Stomach (tissue), 9 donors: ENCODE data around the gene LRRC3C. TPM values are rescaled to one million over a fixed set of nuclear protein-coding genes. Genes with fewer than 3 reads are reported as not detected.

Experiments
- DNase-seq, 2 donors: peaks; one replicate each; pipeline versions ENCODE4 v3.0.0 to v3.0.0-alpha.2; 2013 to 2019
- H3K27ac ChIP-seq, 5 donors: fragments of 200-600 bp in 4 of 5; sonication (generic) in 4 of 5; one replicate each; pipeline ENCODE4 v1.5.1; 2013 to 2019; ENCODE audit warnings: mild to moderate bottlenecking in 1 of 5, moderate library complexity in 1 of 5
- H3K27me3 ChIP-seq, 3 donors: fragments of 200-600 bp; sonication (generic); one replicate each; pipeline ENCODE4 v1.5.1; 2017 to 2019; ENCODE audit warnings: mixed run types in 1 of 3
- H3K36me3 ChIP-seq, 4 donors: fragments of 200-600 bp; sonication (generic); 1 replicate in 3 of 4; 2 replicates in 1 of 4; pipeline ENCODE4 v1.5.1; 2016 to 2019
- H3K4me1 ChIP-seq, 4 donors: fragments of 200-600 bp; sonication (generic); one replicate each; pipeline ENCODE4 v1.5.1; 2016 to 2019
- H3K4me3 ChIP-seq, 4 donors: fragments of 200-600 bp; sonication (generic) in 3 of 4; one replicate each; pipeline ENCODE4 v1.5.1; 2016 to 2019; ENCODE audit warnings: mild to moderate bottlenecking in 1 of 4
- H3K9me3 ChIP-seq, 4 donors: fragments of 200-600 bp; sonication (generic); one replicate each; pipeline ENCODE4 v1.5.1; 2016 to 2019
- EP300 ChIP-seq: sonication (generic); formaldehyde crosslinking; IDR thresholded peaks from one replicate; pipeline ENCODE4 v1.6.1; 2017; ENCODE audit warnings: antibody characterized with exemption
- POLR2A ChIP-seq, 4 donors: fragments of 450-650 bp; IDR thresholded peaks; one replicate each; pipeline ENCODE4 v1.6.1; 2016; ENCODE audit warnings: antibody characterized with exemption in 4 of 4, control low read depth in 2 of 4, mild to moderate bottlenecking in 1 of 4, moderate library complexity in 1 of 4
- POLR2AphosphoS5 ChIP-seq, 3 donors: sonication (generic); formaldehyde crosslinking; IDR thresholded peaks; one replicate each; pipeline ENCODE4 v1.6.1; 2016; ENCODE audit warnings: antibody characterized with exemption in 3 of 3
- WGBS, 5 donors: extraction: QIAGEN DNeasy Blood & Tissue Kit in 3 of 5; methylation state at CpG; one replicate each; pipeline versions ENCODE4 v1.1.5 to v1.1.7; 2013 to 2018; 5-methylcytosine and 5-hydroxymethylcytosine counted together
- intact Hi-C: fragments of 100-400 bp; cut with DNase I; formaldehyde crosslinking; loops from one replicate; pipeline ENCODE4 v1.15.1; 2023; ENCODE audit warnings: low total_unique reads
- polyA plus RNA-seq, 3 donors: library from polyadenylated mRNA; stranded (reverse); fragments of 200-250 nt; gene quantifications; one replicate each; pipeline ENCODE4 v1.2.3, GENCODE V29; 2013
- total RNA-seq, 5 donors: library from RNA; depleted of rRNA; stranded (reverse); fragments of >200 nt; gene quantifications; one replicate each; pipeline versions ENCODE4 v1.1.0 to v1.2.3, GENCODE V29; 2014 to 2016
- TF ChIP-seq, protein P1 (sequence below), 7 experiments: fragments of 450-650 bp in 4 of 7; fragments of 200-600 bp in 3 of 7; sonication (generic) in 3 of 7; IDR thresholded peaks; one replicate each; pipeline ENCODE4 v1.5.1; 2016 to 2019; ENCODE audit warnings: antibody characterized with exemption in 7 of 7, control low read depth in 2 of 7, mild to moderate bottlenecking in 1 of 7
- donor health status: healthy with polysubstance abuse.
- donor health status: Bipolar disorder and iron deficiency.
- donor health status: healthy.

Gene LRRC3C
- total and polyA plus RNA-seq, 8 donors, result not detected

DNA sequence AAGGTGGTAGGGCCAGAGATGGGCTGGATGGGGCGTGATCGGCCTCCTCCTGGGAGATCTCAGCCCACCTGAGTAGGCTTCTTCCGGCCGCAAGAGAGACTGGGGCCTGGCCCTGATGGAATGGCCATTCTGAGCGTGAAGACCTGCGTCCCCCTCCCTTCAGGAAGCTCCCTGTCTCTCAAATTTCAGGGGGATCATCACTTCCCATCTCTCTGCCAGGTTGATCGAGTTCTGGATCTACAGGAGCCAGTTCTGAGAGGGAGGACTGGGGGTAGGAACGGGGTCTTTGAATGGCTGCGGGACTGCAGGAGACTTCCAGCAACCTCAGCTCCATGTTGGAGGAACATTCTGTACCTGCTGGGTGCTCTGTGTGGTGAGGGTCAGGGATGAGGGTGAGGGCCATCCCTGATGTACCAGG, 25.9 kb downstream of the LRRC3C start:
- no peaks in the 10 kb centered on the region for H3K27me3 ChIP-seq
- WGBS, 5 donors, result 36 to 49% (median 42%) methylated on average over 9 of the region's 9 CpGs
- H3K4me1 ChIP-seq, result peaks cover 0 to 16% (median 11%) of the 10 kb centered on the region in 4 donors
- no peaks in the 10 kb centered on the region for H3K36me3 ChIP-seq
- DNase-seq, result no peak
- peak overlapping the region; percentile 32 to 45 (median 38) for H3K4me3 ChIP-seq
- H3K9me3 ChIP-seq, result no peaks in the 10 kb centered on the region
- TF ChIP-seq EP300 (no peak), POLR2AphosphoS5 (IDR thresholded peaks at IDR 0.05) (no peak), POLR2A (IDR thresholded peaks at IDR 0.05) (no peak)
- TF ChIP-seq, protein P1, sequence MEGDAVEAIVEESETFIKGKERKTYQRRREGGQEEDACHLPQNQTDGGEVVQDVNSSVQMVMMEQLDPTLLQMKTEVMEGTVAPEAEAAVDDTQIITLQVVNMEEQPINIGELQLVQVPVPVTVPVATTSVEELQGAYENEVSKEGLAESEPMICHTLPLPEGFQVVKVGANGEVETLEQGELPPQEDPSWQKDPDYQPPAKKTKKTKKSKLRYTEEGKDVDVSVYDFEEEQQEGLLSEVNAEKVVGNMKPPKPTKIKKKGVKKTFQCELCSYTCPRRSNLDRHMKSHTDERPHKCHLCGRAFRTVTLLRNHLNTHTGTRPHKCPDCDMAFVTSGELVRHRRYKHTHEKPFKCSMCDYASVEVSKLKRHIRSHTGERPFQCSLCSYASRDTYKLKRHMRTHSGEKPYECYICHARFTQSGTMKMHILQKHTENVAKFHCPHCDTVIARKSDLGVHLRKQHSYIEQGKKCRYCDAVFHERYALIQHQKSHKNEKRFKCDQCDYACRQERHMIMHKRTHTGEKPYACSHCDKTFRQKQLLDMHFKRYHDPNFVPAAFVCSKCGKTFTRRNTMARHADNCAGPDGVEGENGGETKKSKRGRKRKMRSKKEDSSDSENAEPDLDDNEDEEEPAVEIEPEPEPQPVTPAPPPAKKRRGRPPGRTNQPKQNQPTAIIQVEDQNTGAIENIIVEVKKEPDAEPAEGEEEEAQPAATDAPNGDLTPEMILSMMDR (IDR thresholded peaks at IDR 0.05), result no peak
- peak overlapping the region; percentile 5 to 82 (median 33) for H3K27ac ChIP-seq
- intact Hi-C loops, result no loop called here

DNA sequence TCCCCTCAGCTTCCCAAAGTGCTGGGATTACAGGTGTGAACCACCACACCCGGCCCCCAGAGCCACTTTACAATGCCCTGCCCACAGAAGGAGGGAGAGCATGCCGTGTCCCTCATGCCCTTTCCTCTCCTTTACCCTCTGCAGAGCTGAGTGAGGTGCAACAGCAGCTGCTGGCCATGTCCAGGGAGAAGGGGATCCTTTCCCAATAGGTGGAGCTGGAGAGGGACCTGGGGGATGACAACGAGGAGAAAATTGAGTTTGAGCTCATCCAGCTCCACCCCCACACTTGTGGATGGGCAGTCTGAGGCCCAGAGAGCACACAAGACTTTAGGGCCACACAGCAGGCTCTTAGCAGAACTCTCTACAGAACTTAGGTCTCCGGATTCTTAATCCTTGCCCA, 27.3 kb downstream of the LRRC3C start:
- peaks cover 0 to 23% (median 14%) of the 10 kb centered on the region in 4 donors for H3K4me1 ChIP-seq

DNA sequence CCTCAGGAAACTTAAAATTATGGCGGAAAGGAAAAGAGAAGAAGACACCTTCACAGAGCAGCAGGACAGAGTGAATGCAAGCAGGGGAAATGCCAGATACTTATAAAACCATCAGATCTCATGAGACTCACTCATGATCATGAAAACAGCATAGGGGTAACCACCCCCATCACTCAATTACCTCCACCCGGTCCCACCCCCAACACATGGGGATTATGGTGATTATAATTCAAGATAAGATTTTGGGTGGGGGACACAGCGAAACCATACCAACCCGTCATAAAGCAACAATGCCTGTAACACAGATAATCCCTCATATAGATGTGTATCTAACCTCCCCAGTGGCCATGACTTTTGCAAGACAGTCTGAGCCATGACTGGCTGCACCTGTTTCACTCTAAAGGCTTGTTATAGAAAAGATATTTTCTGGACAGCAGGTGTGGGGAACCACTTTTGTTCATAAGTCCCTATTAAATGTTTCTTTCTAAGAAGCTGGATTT, 28.2 kb downstream of the LRRC3C start:
- 60 to 84% (median 69%) methylated on average over 4 of the region's 4 CpGs for WGBS, 5 donors
- Histone ChIP-seq H3K4me3 (no peak overlapping the region), H3K4me1 (peaks cover 0 to 27% (median 16%) of the 10 kb centered on the region in 4 donors), H3K36me3 (no peaks in the 10 kb centered on the region), H3K9me3 (no peaks in the 10 kb centered on the region), H3K27ac (no peak overlapping the region), H3K27me3 (no peaks in the 10 kb centered on the region)
- intact Hi-C loops, result no loop called here
- no peak for DNase-seq
- TF ChIP-seq POLR2A (IDR thresholded peaks at IDR 0.05) (no peak), EP300 (no peak), POLR2AphosphoS5 (IDR thresholded peaks at IDR 0.05) (no peak)
- TF ChIP-seq, protein P1 (IDR thresholded peaks at IDR 0.05), result no peak

More for the DNA sequence above, 27.3 kb downstream of the LRRC3C start:
- Histone ChIP-seq H3K27ac (no peak overlapping the region), H3K4me3 (no peak overlapping the region), H3K36me3 (no peaks in the 10 kb centered on the region), H3K27me3 (no peaks in the 10 kb centered on the region), H3K9me3 (no peaks in the 10 kb centered on the region)
- WGBS, 5 donors, result 48 to 69% (median 50%) methylated on average over 2 to 4 of the region's 4 CpGs
- intact Hi-C loops, result no loop called here
- DNase-seq, result no peak
- TF ChIP-seq, protein P1 (IDR thresholded peaks at IDR 0.05), result no peak
- TF ChIP-seq POLR2AphosphoS5 (IDR thresholded peaks at IDR 0.05) (no peak), POLR2A (IDR thresholded peaks at IDR 0.05) (no peak)

DNA sequence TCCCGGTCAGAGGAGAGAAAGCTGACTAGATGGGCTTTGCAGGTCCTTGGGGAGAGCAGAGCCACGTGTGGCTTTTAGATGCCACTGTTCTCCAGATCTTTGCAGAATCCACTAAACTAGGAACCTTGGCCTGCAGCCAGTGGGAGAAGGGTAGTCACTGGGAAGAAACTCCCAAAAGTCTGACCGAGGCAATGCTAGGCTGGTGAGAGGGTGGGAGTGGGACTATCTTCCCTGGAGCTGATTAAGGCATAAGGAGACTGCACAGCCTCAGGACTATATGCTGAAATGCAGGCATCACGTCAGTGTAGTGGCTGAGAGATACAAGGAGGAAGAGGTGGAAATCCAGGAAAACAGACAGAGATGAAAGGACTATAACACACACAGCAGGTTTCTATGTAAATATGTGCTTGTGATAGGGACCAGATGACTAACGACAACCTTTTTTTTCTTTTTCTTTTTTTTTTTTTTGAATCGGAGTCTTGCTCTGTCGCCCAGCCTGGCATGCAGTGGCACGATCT, 33.1 kb downstream of the LRRC3C start:
- DNase-seq, result no peak
- Histone ChIP-seq H3K27me3 (peaks cover 0 to 18% (median 0%) of the 10 kb centered on the region in 3 donors), H3K4me3 (no peak overlapping the region), H3K9me3 (no peaks in the 10 kb centered on the region), H3K36me3 (no peaks in the 10 kb centered on the region), H3K27ac (no peak overlapping the region), H3K4me1 (peaks cover 0 to 13% (median 6%) of the 10 kb centered on the region in 4 donors)
- intact Hi-C loops, result no loop called here
- WGBS, 5 donors, result 23 to 44% (median 40%) methylated on average over 8 of the region's 8 CpGs
- TF ChIP-seq EP300, result no peak

DNA sequence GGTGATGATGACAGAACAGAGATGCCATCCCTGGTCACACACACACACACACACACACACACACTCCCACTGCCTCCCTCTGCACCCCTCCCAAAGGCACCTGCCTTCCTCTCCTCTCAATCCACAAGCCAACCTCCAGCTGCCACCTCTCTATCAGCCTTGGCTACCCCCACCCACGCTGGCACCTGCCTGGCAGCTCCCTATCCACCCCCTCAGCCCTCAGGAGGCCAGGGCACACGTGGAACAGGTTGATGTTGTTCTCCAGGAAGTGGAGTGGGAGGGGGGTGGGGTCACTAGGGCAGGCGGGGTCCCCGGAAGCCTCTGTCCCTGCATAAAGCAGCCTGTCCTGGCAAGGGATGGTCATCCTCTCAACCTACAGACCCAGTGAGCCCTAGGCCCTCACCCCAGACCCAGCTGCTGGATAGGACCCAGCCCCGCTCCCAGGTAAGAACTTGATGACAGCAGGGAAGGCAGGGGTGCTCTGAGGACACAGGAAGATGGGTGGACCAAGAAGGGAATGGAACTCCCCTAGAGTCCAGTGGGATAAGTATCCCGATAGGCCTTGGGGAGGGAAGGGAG, 35.2 kb downstream of the LRRC3C start, which contains the start of gene GSDMA:
TSS of gene GSDMA (plus strand) at position 363 of the 579 bp plus-strand sequence. CDS start 2,684 bp downstream, outside the sequence.
- intact Hi-C loops, result no loop called here
- no peaks in the 10 kb centered on the region for H3K36me3 ChIP-seq
- peaks cover 0 to 18% (median 0%) of the 10 kb centered on the region in 3 donors for H3K27me3 ChIP-seq
- H3K9me3 ChIP-seq, result no peaks in the 10 kb centered on the region
- WGBS, 5 donors, result 46 to 57% (median 50%) methylated on average over 6 of the region's 6 CpGs
- peaks cover 0 to 17% (median 7%) of the 10 kb centered on the region in 4 donors for H3K4me1 ChIP-seq
- no peak within 1 kb of the TSS for H3K4me3 ChIP-seq
- DNase-seq, result no peak
- TF ChIP-seq, protein P1 (IDR thresholded peaks at IDR 0.05), result no peak
- TF ChIP-seq EP300 (no peak), POLR2A (IDR thresholded peaks at IDR 0.05) (no peak), POLR2AphosphoS5 (IDR thresholded peaks at IDR 0.05) (no peak)
- H3K27ac ChIP-seq, result no peak within 1 kb of the TSS
